ENCODE measurements around the gene KRTAP17-1.

Gene KRTAP17-1

DNA sequence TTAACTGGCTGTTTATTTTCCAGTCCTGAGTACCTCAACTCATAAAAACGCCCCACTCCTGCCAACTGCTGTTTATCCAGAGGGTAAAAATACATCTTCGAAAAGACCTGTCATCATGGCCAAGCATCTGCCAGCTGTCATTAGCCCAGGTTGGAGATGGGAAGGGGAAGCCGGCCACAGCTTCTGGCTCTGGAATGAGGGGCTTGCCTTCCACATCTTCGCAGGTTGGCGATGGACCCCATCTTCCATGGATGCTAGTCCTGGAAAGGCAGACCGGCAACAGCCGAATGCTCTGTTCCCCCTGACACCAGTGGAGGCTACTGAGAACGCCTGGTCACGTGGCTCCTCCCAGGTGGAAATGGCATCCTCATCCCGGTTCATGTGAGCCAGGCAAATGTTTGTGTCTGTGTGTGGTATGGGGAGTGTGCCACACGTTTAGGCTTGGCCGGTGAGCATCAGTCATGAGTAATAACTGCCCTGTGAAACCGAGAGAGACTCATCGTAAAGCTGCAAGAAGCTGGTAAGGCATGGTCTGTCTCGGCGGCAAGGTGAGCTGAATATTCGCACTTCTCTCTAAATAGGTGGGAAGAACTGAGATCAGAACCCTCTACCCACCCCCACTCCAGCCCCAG is 420 bp upstream of the KRTAP17-1 start:
- Histone ChIP-seq H3K27me3 (peaks cover 0 to 13% of the 10 kb centered on the region in 2 donors), H3K27ac (no peak overlapping the region), H3K36me3 (no peaks in the 10 kb centered on the region), H3K4me1 (no peaks in the 10 kb centered on the region), H3K9me3 (no peaks in the 10 kb centered on the region), H3K4me3 (no peak overlapping the region)
- TF ChIP-seq CTCF (IDR thresholded peaks at IDR 0.05), result no peak
- intact Hi-C loops (cut with DNase I; ENCODE audit: low total_unique reads), result no loop called here
- no peak for DNase-seq

DNA sequence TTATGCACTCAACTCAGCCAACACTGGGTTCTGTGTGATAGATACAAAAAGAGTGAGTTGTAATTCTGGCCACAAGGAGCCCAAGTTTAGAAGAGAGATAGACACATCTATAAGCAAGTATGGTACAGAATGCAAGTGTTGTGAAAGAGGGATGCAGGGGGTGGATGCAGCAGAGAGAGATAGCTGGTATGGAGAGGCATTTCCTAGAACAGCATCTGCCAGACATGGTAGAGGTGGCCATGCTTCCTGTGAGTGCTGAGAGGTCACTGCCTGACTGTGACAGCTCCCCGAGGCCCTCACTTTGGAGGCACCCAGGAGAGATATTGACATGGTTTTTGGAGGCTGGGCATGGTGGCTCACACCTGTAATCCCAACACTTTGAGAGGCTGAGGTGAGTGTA is 4.4 kb downstream of the KRTAP17-1 start:
- intact Hi-C loops (cut with DNase I; ENCODE audit: low total_unique reads), result no loop called here
- Histone ChIP-seq H3K4me1 (peaks cover 0 to 8% (median 0%) of the 10 kb centered on the region in 4 donors), H3K4me3 (no peak overlapping the region), H3K27me3 (peaks cover 0 to 29% of the 10 kb centered on the region in 2 donors), H3K27ac (no peak overlapping the region), H3K9me3 (no peaks in the 10 kb centered on the region), H3K36me3 (no peaks in the 10 kb centered on the region)
- no peak for TF ChIP-seq CTCF (IDR thresholded peaks at IDR 0.05)
- DNase-seq, result no peak

- H3K36me3 ChIP-seq, result no peaks in the 10 kb centered on the region
- H3K27ac ChIP-seq, result no peak within 1 kb of the TSS
- H3K4me1 ChIP-seq, result peaks cover 0 to 8% (median 0%) of the 10 kb centered on the region in 4 donors
- TF ChIP-seq CTCF (IDR thresholded peaks at IDR 0.05), result no peak
- no peak within 1 kb of the TSS for H3K4me3 ChIP-seq
- no peak for DNase-seq
- H3K9me3 ChIP-seq, result no peaks in the 10 kb centered on the region
- H3K27me3 ChIP-seq, result peaks cover 0 to 16% of the 10 kb centered on the region in 2 donors
- intact Hi-C loops (cut with DNase I; ENCODE audit: low total_unique reads), result no loop called here
Observed at GRCh38 chr17:41308918-41309359, 6.6 kb downstream of the KRTAP17-1 start, which contains the start of gene KRTAP16-1. KRTAP16-1 (minus strand) TSS chr17:41309309; CDS start chr17:41309253, 56 bp downstream.

- H3K4me3 ChIP-seq, result no peak overlapping the region
- H3K27ac ChIP-seq, result no peak overlapping the region
- peaks cover 0 to 16% of the 10 kb centered on the region in 2 donors for H3K27me3 ChIP-seq
- H3K36me3 ChIP-seq, result no peaks in the 10 kb centered on the region
- peaks cover 0 to 8% (median 0%) of the 10 kb centered on the region in 4 donors for H3K4me1 ChIP-seq
- no peak for TF ChIP-seq CTCF (IDR thresholded peaks at IDR 0.05)
- no peaks in the 10 kb centered on the region for H3K9me3 ChIP-seq
- intact Hi-C loops (cut with DNase I; ENCODE audit: low total_unique reads), result no loop called here
- DNase-seq, result no peak
Observed at GRCh38 chr17:41308251-41308917, 7.1 kb downstream of the KRTAP17-1 start.

DNA sequence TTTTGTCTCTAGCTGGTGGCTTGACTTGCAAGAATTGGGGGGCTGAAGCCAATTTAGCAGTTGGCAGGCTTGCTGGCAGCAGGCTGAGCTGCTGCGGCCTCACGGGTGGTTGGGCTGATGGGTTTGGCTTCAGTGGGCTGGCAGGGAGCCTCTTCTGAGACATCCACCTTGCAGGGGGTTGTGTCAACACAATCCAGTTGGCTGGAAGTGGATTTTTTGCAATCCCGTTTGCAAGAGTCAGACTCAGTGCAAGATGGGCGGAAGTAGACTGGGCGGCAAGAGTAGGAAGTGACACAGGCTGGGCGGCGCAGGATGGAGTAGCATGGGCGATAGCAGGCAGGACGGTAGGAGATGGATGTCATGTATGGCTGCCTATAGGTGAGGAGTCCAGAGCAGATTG is 7.9 kb downstream of the KRTAP17-1 start:
- H3K27me3 ChIP-seq, result peaks cover 0 to 16% of the 10 kb centered on the region in 2 donors
- no peaks in the 10 kb centered on the region for H3K9me3 ChIP-seq
- TF ChIP-seq CTCF (IDR thresholded peaks at IDR 0.05), result no peak
- no peak for DNase-seq
- no peak overlapping the region for H3K27ac ChIP-seq
- intact Hi-C loops (cut with DNase I; ENCODE audit: low total_unique reads), result no loop called here
- peaks cover 0 to 9% (median 0%) of the 10 kb centered on the region in 4 donors for H3K4me1 ChIP-seq
- no peaks in the 10 kb centered on the region for H3K36me3 ChIP-seq
- no peak overlapping the region for H3K4me3 ChIP-seq
